Thymus (tissue), 11 donors: Measurements from ENCODE around the gene TCHP. TPM values are rescaled to one million over a fixed set of nuclear protein-coding genes. Genes with fewer than 3 reads are reported as not detected.

Experiments
- DNase-seq, 9 donors: peaks; one replicate each; pipeline ENCODE4 v3.0.0-alpha.2; 2013; ENCODE audit warnings: low spot score in 9 of 9, low read depth in 6 of 9, missing footprints in 1 of 9
- H3K27ac ChIP-seq, 2 donors: one replicate each; pipeline ENCODE4 v1.5.1; 2013; ENCODE audit warnings: control low read depth in 1 of 2, low read depth in 1 of 2, low read length in 1 of 2, mild to moderate bottlenecking in 1 of 2, moderate library complexity in 1 of 2
- H3K27me3 ChIP-seq, 2 donors: one replicate each; pipeline ENCODE4 v1.5.1; 2013; ENCODE audit warnings: low read length in 1 of 2; ENCODE audit not compliant: control insufficient read depth in 2 of 2, insufficient read depth in 1 of 2
- H3K36me3 ChIP-seq, 2 donors: one replicate each; pipeline ENCODE4 v1.5.1; 2013; ENCODE audit warnings: low read length in 1 of 2, mild to moderate bottlenecking in 1 of 2, moderate library complexity in 1 of 2; ENCODE audit not compliant: control insufficient read depth in 2 of 2, insufficient read depth in 2 of 2
- H3K4me1 ChIP-seq, 2 donors: one replicate each; pipeline ENCODE4 v1.5.1; 2013; ENCODE audit warnings: low read length in 2 of 2; ENCODE audit not compliant: control insufficient read depth in 2 of 2, insufficient read depth in 2 of 2
- H3K4me3 ChIP-seq, 2 donors: one replicate each; pipeline ENCODE4 v1.5.1; 2013; ENCODE audit warnings: low read length in 2 of 2, control low read depth in 1 of 2, mild to moderate bottlenecking in 1 of 2
- H3K9me3 ChIP-seq, 2 donors: one replicate each; pipeline ENCODE4 v1.5.1; 2013; ENCODE audit warnings: low read length in 1 of 2, mild to moderate bottlenecking in 1 of 2; ENCODE audit not compliant: control insufficient read depth in 2 of 2, insufficient read depth in 1 of 2
- WGBS: extraction: QIAGEN DNeasy Blood & Tissue Kit; methylation state at CpG from one replicate; pipeline ENCODE4 v1.1.7; 2013; 5-methylcytosine and 5-hydroxymethylcytosine counted together
- polyA plus RNA-seq: library from polyadenylated mRNA; stranded (reverse); fragments of 200-250 nt; gene quantifications from one replicate; pipeline ENCODE4 v1.2.3, GENCODE V29; 2013
- total RNA-seq: library from RNA; stranded (reverse); fragments of 120-200 nt; gene quantifications from one replicate; pipeline ENCODE4 v1.2.4, GENCODE V29; 2013
- donor health status: healthy.

The TCHP gene
- total and polyA plus RNA-seq, 2 donors = 8.0 to 10.0 TPM

DNA sequence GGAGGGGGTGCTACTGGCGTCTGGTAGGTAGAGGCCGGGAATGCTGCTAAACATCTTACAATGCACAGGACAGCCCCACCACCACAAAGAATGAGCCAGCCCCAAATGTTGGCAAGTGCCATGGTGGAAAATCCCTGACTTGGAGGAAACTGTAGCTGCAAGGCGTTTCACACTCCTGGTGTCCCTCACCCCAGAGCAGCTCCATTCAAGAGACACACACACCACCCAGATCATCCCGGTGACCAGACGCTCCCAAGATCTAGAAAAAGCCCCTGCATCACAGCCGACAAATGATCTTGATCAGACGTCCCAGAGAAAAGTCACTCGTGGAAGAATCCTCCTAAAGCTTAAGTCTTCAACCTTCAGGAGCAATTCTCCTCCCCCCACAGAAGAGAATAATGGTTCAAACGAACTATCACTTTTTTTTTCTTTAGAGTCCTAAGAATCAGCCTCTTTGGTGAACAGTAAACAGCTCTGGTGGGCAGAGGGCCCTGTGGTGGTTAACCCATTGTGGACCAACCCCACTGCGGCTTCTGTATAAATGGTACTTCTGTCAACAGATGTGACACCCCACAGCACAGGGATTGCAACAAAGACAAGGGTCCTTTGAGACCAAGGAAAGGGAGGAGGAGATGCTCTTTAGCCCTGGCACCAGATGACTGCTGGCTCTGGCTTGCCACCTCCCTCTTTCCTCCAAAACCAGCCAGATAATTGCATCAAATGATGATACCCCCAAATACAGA is 22.4 kb upstream of the TCHP start:
- Histone ChIP-seq H3K9me3 (no peaks in the 10 kb centered on the region), H3K4me1 (peaks cover 0 to 23% of the 10 kb centered on the region in 2 donors), H3K36me3 (no peaks in the 10 kb centered on the region), H3K27me3 (peaks cover 4 to 9% of the 10 kb centered on the region in 2 donors), H3K4me3 (no peak overlapping the region), H3K27ac (no peak overlapping the region)
- DNase-seq = no peak
- 93% methylated on average over 10 of the region's 10 CpGs for WGBS

GRCh38 chr12:109878247-109878625 is 21.8 kb upstream of the TCHP start:
- Histone ChIP-seq H3K27me3 (peaks cover 4 to 9% of the 10 kb centered on the region in 2 donors), H3K27ac (no peak overlapping the region), H3K4me1 (peaks cover 0 to 23% of the 10 kb centered on the region in 2 donors), H3K4me3 (no peak overlapping the region), H3K9me3 (no peaks in the 10 kb centered on the region), H3K36me3 (no peaks in the 10 kb centered on the region)
- 97% methylated on average over 3 of the region's 3 CpGs for WGBS
- no peak for DNase-seq

- peak overlapping the region in 1 of 2 donors; percentile 81 for H3K4me3 ChIP-seq
- H3K9me3 ChIP-seq = no peaks in the 10 kb centered on the region
- DNase-seq = no peak
- peaks cover 4 to 9% of the 10 kb centered on the region in 2 donors for H3K27me3 ChIP-seq
- H3K4me1 ChIP-seq = peaks cover 0 to 23% of the 10 kb centered on the region in 2 donors
- no peak overlapping the region for H3K27ac ChIP-seq
- no peaks in the 10 kb centered on the region for H3K36me3 ChIP-seq
- 86% methylated on average over 7 of the region's 7 CpGs for WGBS
Measured at GRCh38 chr12:109878749-109879148, 21.3 kb upstream of the TCHP start.

- no peak overlapping the region for H3K27ac ChIP-seq
- no peaks in the 10 kb centered on the region for H3K9me3 ChIP-seq
- H3K36me3 ChIP-seq = no peaks in the 10 kb centered on the region
- peaks cover 4 to 9% of the 10 kb centered on the region in 2 donors for H3K27me3 ChIP-seq
- WGBS = 26% methylated on average over 13 of the region's 13 CpGs
- H3K4me3 ChIP-seq = peak overlapping the region; percentile 66 to 81
- DNase-seq = no peak
- H3K4me1 ChIP-seq = peaks cover 0 to 23% of the 10 kb centered on the region in 2 donors
Measured at GRCh38 chr12:109879351-109880042, 20.6 kb upstream of the TCHP start.

DNA sequence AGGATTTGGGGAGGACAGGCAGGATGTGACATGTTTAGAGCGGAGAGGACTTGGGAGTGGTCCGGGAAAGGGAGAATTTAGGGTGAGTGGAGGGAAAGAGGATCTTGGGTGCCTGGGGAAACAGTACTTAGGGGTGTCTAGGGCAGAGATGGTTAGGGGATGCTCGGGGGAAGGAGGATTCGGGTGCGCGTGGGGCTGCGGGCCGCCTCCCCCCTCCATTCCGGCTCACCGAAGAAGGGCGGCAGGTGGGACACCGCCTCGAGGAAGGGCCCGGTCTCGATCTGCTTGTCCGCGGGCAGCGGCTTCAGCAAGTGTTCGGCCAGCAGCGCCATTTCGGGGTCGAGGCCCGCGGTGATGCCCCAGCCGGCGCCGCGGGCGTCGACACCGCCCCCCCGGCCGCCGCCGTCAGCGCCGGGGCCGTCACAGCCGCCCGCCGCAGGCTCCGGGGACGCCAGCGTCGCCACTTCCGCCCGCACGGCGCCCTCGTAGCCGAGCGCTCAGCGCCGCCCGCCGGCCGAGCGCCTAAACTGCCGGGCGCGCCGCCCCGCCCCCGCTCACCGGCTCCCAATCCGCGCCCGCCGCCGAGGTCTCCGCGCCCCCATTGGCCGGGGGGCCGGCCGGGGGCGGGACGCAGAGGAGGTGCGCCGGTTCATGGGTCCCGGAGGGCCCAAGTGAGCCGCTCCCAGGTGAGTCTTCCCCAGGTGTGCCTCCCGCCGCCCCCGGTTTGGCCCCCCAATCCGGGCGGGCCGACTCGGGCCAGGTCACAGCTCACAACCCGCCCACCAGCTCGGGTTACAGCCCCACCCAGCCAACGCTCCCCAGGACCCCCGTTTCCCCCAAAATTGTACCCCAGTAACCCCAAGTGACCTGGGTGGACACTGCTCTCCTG is 19.8 kb upstream of the TCHP start, which contains the start of gene GLTP:
GLTP (minus strand) TSS at position 499 of the 889 bp plus-strand sequence; CDS start at position 332, 167 bp downstream.
- H3K27me3 ChIP-seq = peaks cover 4 to 9% of the 10 kb centered on the region in 2 donors
- no peaks in the 10 kb centered on the region for H3K9me3 ChIP-seq
- DNase-seq = peak in 8 of 9 donors; percentile 76 to 95 (median 86)
- H3K27ac ChIP-seq = peak within 1 kb of the TSS in 1 of 2 donors; percentile 55
- H3K36me3 ChIP-seq = no peaks in the 10 kb centered on the region
- H3K4me1 ChIP-seq = peaks cover 0 to 23% of the 10 kb centered on the region in 2 donors
- under 1% methylated on average over 92 of the region's 92 CpGs for WGBS
- H3K4me3 ChIP-seq = peak within 1 kb of the TSS; percentile 66 to 81

DNA sequence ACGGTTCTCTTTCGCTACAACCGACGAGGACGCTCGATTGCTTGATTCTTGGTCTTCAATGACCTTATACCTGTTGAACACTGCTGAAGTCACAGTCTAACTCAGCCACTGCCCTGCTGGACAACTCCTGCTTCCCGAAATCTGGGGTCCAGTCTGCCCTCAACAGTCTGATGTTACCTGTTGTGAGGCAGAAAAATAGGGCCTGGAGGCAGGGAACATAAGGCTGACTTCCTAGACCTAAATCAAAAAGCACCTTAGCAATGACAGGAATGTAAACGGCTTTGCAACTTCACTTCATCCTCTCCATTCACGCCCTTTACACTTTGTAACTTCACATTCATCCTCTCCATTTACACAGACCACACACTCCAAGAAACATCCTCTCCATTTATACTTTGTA is 19.1 kb upstream of the TCHP start:
- Histone ChIP-seq H3K4me3 (peak overlapping the region; percentile 48 to 66), H3K36me3 (no peaks in the 10 kb centered on the region), H3K4me1 (peaks cover 0 to 23% of the 10 kb centered on the region in 2 donors), H3K27ac (peak overlapping the region in 1 of 2 donors; percentile 55), H3K9me3 (no peaks in the 10 kb centered on the region), H3K27me3 (peaks cover 4 to 9% of the 10 kb centered on the region in 2 donors)
- WGBS = 18% methylated on average over 9 of the region's 9 CpGs
- DNase-seq = no peak

DNA sequence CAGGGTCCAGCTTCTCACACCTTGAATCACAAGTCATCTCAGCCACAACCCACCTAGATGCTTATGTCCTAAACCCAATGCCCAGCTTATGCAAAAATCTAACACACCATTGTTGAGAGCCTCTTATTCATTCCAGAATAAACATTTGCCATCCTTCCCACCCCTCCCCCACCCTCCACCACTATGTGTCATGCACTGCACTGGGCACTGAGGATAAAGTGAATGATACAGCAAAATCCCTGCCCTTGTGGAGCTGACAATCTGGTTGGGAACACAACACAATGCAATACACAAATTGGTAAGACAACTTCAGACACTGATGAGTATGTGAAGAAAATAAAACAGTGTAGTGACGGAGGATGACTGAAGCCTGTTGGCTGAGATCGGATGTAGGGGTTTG is 18.3 kb upstream of the TCHP start:
- H3K4me3 ChIP-seq = no peak overlapping the region
- H3K9me3 ChIP-seq = no peaks in the 10 kb centered on the region
- H3K27ac ChIP-seq = no peak overlapping the region
- H3K36me3 ChIP-seq = no peaks in the 10 kb centered on the region
- no peak for DNase-seq
- peaks cover 0 to 23% of the 10 kb centered on the region in 2 donors for H3K4me1 ChIP-seq
- whole genome bisulfite sequencing = over 99% methylated on average over 2 of the region's 2 CpGs
- peaks cover 4 to 9% of the 10 kb centered on the region in 2 donors for H3K27me3 ChIP-seq

DNA sequence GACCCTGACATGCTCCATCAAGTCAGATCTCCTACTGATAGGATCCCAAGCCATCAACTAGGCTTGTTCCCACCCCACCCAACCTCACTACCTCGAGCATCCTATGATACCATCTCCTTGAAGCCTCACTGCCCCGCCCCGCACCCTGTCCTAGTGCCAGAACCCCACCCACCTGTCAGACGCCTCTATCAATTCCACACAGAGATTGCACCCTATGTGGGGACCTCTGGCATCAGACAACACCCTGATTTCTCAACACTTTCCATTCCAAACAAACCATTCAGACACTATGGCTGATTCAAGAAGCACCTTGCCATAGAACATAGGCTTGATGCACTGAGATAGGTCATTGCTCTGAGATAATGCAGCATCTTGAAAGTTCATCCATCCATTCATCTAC is 16.6 kb upstream of the TCHP start:
- H3K27me3 ChIP-seq = peaks cover 4 to 9% of the 10 kb centered on the region in 2 donors
- 89% methylated on average over 4 of the region's 4 CpGs for WGBS
- H3K4me1 ChIP-seq = peaks cover 0 to 18% of the 10 kb centered on the region in 2 donors
- DNase-seq = no peak
- H3K27ac ChIP-seq = no peak overlapping the region
- H3K36me3 ChIP-seq = no peaks in the 10 kb centered on the region
- no peak overlapping the region for H3K4me3 ChIP-seq
- no peaks in the 10 kb centered on the region for H3K9me3 ChIP-seq
